GM21390 (cell line): ENCODE measurements around the gene CPT2.
A peak's percentile ranks its signal among the peaks of the same experiment; 100 is the strongest.

Experiments
- ATAC-seq: cut with Tn5 transposase; IDR thresholded peaks from one replicate; pipeline ENCODE4 v1.9.1; 2021; ENCODE audit not compliant: unreplicated experiment

Gene CPT2

DNA sequence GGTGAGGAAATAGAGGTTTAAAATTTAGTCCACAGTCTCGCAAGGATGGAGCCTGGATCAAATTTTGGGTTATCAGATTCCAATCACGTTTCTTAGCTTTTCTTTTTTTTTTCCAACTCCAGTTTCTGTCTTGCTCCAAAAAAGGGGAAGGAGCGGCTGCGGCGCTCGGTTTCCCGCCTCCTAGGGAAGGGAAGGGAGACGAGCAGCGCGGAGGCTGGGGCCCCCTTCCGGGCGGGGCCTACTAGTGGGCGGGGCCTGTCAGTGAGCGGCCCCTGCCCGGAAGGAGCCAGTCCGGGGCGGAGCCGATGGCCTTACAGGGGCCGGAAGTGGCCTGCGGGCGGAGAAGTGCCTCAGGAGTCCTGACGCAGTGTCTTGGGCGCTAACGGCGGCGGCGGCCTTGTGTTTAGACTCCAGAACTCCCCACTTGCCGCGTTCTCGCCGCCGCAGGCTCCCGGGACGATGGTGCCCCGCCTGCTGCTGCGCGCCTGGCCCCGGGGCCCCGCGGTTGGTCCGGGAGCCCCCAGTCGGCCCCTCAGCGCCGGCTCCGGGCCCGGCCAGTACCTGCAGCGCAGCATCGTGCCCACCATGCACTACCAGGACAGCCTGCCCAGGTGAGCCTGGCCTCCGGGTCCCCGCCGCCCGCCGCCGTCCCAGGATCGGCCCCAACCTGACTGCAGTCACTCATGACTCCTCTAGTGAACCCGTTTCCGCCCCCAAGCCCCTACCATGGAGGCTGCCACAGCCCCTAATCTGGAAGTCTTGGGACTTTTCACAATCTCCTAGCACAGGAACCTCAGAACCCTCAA lies at the start of gene CPT2:
CPT2 (plus strand) TSS at position 340 of the 806 bp plus-strand sequence; CDS start at position 460, 120 bp downstream.
- peak; percentile 100 for ATAC-seq

DNA sequence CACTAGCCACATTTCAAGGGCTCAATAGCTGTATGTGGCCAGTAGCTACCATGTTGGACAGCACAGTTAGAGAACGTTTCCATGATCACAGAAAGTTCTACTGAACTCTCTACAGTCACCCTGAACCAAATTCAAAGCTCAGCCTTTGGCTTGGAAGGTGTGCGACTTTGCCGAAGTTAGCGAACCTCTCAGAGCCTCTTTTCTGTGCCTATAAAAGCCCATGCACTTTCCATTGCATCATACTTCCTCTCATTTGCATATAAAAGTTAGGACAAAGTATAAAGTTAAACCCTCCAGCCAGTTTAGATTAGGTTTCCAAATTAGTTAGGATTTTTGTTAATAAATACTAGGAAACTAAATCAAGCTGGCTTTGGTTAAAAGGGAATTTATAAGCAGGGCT lies 49.5 kb upstream of the CPT2 start:
- ATAC-seq, result no peak

DNA sequence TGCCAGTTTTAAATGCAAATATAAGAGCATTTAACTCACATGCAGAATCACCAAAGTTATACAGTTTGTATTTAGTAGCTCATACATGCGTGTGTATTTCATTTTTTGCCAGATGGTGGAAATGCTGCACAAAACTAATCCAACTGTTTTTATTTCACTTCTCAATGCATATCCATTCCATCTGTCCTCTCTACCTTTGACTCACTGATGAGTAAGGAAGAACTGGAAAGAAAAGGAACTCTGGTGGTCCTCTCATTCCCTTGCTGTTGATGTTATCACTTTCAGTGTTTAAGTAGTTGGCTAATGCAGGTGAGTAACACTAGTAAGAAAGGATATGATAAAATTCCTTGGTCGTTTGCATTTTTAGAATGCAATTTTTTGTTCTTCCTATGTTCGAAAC lies 48.5 kb upstream of the CPT2 start:
- ATAC-seq, result no peak

DNA sequence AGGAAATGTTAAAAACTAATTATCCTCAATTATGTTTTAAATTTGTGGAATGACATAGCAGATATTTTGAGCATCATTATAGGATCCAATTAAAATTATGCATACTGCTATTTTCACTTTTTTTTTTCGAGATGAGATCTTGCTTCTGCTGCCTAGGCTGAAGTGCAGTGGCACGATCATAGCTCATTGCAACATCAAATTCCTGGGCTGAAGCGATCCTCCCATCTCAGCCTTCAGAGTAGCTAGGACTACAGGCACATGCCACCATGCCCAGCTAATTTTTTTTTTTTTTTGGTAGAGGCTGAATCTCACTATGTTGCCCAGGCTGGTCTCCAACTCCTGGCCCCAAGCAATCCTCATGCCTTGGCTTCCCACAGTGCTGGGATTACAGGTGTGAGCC lies 42.9 kb upstream of the CPT2 start:
- no peak for ATAC-seq

DNA sequence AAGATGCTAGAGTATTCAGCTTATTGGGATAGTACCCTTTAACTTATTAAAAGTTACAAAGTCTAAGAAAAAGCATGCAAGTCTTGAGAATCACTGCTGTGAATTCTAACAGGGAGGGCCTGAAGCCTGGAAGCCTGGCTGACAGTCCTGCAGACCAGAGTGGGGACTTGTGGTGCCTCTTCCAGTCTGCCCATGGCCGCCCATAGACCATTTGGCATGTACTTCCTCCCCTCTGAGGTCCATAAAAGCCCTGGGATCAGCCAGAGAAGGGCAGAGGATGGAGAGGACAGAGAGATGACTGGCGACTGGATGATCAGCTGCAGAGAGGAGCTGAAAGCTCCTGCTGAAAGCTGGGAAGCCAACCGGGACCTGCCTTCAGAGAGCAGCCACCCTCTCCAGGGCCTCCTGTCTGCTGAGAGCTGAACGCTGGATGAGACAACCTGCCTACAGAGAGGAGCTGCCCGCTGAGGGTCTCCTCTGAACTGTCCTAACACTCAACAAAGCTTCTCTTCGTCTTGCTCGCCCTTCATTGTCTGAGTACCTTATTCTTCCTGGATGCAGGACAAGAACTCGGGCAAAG lies 41.7 kb upstream of the CPT2 start:
- ATAC-seq, result no peak

DNA sequence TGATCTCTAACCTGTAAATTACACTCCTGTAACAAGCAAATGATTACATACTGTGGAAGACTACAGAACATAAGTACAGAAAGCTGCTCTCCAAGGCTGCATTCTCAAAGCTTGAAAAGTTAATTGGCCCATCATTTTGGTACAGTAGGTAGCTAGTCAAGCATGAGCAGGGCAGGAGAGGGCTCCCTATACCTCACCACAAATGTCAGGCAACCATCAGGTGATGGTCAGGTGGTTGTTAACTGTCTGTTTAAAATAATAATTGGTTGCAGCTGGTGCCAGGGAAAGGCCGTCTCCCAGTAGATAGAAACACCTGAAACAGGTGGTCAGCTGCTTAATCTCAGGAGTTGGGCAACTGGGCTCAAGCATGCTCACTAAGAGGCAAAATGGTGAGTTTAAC lies 41.1 kb upstream of the CPT2 start:
- no peak for ATAC-seq

DNA sequence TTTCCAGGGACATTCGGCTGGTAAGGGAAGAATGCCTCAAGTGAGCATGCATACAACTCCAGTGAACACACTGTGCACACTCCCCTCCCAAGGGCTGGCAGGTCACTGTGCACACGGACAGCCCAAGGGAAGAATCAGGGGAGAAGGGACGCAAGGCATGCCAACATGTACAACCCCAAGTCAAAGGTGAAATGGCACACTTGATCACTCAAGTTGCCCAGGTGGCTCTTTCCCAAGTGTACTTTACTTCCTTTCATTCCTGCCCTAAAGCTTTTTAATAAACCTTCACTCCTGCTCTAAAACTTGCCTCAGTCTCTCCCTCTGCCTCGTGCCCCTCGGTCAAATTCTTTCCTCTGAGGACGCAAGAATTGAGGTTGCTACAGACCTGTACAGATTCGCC lies 40.7 kb upstream of the CPT2 start:
- ATAC-seq, result no peak

DNA sequence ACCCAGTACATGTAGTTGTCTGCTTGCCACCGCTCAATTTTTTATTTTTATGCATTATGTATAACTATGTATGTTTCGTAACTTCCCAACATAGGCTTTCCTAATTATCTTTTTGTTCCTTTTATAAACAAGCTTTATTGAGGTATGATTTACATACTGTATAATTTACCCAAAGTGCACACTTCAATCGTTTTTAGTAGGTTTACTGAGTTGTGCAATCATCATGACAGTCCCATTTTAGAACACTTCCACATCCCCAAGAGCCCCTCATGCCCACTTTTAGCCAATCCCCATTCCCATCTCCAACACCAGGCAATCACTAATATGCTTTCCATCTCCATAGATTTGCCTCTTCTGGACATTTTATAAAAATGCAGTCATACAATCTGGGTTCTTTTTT lies 39.8 kb upstream of the CPT2 start:
- ATAC-seq, result no peak

DNA sequence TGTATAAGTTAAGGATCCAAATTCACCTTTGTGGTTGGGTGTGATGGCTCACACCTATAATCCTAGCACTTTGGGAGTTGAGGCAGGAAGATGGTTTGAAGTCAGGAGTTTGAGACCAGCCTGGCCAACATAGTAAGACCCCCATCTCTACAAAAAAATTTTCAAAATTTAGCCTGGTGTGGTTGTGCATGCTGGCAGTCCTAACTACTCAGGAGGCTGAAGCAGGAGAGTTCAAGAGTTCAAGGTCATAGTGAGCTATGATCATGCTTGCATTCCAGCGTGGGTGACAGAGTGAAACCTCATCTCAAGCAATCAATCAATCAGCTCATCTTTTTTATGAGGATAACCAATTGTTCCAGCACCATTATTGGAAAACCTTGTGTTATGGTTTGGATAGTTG lies 37.7 kb upstream of the CPT2 start:
- ATAC-seq, result no peak

DNA sequence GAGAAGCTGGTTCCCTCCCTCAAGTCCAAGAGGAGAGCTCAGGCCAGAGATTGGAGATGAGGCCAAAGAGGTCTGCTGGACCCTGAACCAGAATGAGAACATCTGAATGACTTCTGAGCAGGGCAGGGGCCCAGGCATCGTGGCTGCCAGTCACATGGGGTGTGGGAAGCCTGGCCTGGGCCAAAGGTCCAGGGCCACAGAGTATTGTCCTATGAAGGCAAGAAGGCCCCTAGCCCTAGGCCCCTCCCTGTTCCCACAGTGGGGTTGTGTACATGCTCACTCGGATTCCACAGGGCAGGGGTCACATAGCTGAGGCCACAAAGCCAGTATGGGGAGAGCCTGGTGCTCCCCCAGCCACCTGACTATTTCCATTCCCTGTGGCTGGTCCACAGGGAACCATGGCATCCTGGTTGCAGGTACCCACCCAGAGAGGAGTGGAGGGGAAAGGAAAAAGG lies 35.7 kb upstream of the CPT2 start:
- ATAC-seq, result no peak

DNA sequence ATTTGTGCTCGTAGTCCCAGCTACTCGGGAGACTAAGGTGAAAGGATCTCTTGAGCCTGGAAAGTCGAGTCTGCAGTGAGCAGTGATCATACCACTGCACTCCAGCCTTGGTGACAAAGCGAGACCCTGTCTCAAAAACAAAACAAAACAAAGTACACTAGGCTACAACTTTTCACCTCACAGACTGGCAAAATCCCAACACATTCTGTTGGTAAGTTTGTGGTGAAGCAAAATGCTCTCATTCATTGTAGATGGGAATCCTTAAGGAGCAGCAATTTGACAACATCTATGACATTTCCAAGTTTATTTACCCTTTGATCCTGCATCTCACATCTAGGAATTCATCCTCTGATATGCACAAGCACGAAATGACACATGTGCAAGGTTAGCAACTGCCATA lies 34.0 kb upstream of the CPT2 start:
- no peak for ATAC-seq

DNA sequence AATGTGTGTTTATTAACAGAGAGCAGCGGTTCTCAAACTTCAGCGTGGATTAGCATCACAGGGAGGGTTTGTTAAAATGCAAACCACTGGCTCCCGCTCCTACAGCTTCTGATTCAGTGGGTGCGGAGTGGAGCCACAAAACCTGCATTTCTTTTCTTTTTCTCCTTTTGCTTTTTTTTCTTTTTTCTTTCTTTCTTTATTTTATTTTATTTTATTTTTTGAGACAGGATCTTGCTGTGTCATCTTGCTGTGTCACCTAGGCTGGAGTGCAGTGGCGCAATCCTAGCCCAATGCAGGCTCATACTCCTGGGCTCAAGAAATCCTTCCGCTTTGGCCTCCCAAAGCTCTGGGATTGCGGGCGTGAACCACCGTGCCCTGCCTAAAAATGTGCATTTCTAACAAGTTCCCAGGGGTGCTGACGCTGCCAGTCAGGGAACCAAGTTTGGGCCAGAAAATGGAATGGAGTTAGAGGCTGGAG lies 33.3 kb upstream of the CPT2 start:
- no peak for ATAC-seq

DNA sequence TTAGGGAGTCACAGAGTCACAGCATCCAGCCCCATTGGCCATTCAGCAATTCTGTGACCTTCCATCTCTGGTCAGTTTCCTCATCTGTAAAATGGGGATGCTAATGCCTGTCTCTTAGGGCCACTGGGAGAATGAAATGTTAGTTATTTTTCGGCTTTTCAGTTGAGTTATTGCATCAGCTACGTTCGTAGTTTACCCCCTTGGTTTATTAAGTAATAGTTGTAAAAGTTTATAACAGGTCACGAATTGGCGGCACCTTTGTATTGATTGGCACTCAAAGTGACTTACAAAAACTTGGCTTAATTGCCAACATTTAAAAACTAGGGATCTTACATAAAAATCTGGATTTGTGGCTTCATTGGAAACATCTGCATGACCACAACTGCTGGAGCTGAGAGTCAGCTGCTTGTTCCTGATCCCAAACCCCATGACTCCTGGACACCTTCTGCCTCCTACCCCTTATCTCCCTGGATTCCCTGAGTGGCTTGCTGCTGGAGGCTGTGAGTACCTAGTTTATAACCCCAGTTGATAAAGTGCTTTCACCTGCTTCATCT lies 31.1 kb upstream of the CPT2 start:
- no peak for ATAC-seq

DNA sequence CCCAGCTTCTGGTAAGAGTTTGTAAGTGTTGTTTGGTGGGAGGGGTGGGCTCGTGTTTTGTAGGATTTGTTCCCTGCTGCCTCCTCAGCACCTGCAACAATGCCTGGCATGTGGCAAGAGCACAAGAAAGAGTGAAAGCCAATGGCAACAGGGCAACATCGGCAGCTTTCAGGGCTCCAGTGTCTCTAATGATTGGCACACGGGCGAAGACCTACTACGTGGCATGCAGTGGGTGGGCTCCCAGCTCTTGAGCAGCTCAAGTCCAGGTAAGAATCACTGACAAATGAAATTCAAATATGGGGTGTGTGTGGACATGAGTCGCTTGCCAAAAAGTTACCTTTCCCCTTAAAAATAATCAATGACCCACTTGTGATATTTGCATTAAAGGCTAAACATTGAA lies 30.3 kb upstream of the CPT2 start:
- no peak for ATAC-seq

DNA sequence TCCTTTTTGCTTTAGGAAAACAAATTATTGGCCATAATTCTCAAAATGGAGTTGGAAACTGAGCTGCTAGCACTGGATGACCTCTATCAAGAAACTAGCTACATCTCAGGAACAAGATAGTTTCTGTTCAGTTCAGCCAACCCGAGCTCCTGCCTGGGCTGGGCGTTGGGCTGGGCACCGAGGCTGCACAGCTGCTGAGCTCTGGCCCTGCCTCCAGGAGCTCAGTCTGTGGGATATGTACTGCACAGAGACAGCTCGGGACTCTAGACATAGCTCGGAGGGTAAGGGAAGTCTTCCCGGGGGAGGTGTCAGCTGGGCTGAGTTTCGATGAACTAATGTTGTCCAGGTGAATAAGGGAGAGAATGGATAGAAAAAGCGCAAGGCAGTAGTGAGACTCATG lies 29.7 kb upstream of the CPT2 start:
- ATAC-seq, result no peak

DNA sequence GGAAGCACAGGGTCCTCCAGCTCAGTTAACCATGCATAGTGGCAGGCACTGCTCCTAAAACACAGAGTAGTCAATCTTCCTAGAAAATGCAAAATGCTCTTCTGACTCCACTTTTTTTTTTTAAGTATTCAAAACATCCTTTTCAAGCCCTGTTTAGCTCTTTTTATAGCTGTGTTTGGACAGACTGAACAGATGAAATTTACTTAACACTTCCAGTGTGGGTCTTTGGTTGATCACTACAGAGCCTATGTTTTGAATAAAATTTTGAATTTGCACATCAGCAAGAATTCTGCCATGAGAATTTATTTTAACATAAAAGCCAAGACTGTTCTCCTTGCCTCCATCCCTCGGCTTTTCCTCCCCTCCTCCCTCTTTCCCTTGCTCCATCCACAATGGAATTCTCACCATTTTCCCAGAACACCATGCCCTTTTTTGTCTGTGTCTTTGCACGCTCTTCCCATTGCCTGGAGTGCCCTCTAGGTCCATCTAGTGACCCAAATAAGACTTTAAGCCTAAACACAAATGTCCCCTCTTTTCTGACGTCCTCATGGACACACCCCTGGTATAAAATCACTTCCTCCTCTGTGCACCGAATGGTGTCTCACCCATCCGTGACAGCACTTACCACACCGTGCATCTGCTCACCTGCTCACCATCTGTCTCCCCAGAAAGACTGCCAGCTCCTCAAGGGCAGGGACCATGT lies 24.0 kb upstream of the CPT2 start:
- ATAC-seq, result no peak

DNA sequence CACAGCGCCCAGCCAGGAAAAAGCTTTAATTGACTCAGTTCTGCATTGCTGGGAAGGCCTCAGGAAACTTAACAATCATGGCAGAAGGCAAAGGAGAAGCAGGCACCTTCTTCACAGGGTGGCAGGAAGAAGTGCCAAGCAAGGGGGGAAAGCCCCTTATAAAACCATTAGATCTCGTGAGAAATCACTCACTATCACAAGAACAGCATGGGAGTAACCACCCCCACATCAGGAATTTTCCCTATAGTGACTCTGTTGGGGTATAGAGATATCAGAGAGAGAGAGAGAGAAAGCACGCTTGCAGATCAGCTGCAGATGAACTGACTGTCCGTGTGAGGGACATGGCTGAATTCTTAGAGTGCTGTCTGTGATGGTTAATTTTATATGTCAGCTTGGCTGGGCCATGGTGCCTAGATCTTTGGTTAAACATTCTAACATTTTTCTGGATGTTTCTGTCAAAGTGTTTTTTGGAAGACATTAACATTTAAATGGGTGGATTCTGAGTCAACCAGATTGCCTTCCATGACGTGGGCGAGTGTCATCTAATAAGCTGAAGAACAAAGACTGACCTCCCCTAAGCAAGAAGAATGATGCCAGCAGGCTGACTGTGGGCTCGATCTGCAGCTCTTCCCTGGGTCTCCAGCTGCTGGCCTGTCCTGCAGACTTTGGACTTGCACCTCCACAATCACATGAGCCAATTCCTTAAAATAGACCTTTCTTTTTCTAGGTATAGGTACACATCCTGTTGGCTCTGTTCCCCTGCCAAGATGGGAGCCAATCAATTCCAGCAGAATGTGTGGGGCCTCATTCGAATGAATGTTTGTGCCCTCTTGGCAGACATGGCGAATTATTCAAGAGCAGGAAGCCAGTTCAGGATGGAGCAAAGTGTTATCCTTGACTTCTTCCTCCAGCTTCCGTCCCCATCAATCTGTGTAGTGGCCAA lies 21.4 kb upstream of the CPT2 start:
- ATAC-seq, result no peak

DNA sequence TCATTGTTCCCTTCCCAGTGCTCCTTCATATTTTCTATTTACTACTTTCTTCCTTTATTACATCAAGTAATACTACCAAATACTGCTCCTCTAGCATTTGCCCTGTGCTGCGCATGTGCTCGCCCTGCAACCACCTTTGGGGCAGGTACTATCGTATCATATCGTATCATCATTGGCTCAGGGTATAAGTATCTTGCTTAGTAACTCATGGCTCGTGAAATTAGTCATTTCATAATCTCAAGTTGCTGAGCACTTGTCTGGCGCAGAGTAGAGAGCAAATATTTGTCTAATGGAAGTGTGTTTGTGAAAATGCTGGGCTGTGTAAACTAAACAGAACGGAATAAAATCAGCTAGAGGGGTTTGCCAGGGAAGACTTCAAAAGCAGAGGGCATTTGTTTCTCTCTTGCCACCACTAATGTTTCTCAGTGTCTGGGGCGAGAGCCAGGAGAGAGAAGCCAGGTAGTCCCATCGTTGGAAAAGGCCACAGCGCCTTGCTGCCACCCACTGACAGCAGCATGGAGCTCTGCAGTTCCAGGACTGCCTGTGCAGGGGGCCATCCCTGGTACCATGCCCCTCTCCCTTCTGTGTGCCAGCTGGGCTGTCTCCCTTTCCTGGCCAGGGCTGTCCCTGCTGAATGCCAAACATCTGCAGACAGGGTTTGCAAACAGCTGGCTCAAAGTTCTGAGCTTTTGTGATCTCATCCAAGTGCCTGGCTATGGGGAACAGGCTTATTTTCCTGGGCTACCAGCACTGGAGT lies 20.0 kb upstream of the CPT2 start:
- ATAC-seq, result no peak

DNA sequence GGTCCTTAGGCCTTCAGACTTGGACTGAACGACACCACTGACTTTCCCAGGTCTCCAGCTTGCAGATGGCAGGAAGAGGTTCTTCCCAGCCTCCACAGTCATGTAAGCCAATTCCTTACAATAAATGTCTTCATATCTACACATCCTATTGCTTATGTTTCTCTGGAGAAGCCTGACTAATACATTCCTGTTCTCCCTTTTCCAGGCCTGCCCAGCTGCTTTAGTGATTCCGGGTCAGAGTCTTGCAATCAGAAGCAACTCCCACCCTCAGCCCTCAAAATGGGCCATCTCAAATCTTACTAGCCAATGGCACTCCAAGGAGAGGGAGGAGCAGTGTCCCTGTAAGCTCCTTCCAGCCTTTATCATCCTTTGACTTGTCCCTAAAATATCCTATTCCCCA lies 16.4 kb upstream of the CPT2 start:
- ATAC-seq, result no peak

DNA sequence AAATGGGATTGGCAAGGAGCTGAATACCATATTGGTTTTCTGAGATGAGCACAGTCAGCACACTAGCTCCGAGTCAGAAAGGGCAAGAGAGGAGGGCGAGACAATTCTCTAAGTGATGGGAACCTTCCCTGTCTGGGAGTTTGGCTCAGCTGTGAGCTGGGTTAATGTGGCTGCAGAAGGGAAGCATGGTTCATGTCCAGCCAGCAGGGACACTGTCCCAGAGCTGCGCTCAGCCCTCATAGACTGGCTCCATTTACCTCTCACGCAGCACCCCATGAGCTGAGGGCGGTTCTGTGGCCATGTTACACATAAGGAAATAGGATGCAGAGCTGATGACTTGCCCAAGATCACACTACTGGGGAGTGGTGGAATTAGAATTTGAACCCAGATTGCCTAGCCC lies 15.7 kb upstream of the CPT2 start:
- no peak for ATAC-seq
